NCI-H2171 (cell line): ENCODE measurements around the gene GVQW3.

Source experiments
- DNase-seq: peaks from one replicate; lab custom pipeline; 2025; lab: John Stamatoyannopoulos, UW

Gene GVQW3

DNA sequence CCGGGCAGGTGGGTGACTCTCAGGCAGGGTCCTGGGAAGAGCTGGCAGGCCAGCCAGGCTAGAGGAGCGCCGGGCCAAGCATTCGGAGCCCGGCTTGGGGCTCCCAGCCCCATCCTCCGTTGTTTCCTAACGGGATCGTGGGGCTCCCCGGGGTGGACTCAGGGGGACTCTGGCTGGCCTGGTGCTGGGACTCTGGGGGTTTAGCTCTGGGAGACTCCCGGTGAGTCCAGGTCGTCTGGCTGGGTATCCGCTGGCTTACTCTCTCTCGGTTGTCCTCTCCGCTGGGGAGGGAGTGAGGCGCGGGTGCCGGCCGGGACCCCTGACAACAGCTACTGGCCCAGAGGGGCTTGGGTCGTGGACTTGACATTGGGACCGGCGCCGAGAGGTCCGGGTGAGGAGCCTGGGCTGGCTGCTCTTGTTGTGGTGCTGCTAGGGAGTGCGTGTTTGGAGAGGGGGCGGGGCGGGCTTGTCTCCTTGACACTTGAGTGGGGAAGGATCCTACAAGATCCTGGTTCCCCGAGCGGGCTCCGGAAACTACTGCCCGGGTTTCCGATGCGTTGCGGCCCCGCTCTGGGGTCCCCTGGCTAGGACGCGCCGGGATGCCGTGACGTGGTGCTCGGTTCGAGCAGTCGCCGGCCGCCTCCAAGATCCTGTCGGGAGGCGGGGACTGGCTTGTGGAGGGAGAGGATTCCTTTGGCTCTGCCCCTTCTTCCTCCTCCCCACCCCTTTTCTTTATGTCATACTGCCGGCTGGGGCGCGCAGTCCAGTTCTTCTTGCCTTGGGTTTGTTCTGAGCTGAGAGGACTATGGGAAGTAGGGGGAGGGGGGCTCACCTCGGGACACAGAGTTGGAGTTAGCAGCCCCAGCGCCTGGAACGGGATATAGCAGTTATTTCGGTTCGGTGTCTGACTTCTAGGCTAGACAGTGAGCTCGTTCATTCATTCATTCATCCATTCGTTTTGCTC, 64.3 kb downstream of the GVQW3 start:
- DNase-seq, result peak; percentile 16

DNA sequence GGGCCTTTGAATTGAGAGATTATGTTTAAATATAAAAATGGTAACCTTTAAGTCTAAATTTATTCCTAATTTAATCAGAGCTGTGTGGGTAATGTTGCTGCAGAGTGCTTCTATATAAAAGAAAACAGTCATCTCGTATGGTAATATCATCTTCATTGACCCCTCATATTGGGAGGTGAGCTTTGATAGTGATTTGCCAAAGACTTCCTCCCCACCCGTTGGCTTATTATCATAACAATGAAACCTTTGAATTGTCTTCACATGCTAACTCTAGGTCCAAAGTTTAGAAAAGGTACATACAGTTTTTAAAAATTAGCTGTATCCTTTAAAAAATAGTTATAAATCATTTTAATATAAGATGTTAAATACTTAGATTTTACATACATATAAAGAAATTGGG, 67.4 kb downstream of the GVQW3 start:
- DNase-seq, result no peak

DNA sequence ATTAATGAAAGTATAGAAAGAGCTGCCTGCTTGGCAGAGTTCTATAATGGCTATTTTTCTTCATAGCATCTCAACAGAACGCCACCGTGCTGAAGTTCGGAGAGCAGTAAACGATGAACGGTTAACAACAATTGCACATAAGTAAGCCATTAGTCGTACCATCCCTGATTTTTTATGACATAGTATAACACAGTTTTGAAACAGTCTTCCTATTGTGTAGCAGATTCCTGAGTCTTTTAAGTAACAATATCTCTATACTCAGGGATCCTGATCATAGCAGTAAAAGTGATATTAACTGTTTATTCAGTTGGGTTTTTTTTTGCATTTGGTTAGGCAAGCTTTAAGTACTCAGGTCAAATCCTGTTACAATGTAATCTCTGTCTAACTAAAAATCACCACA, 72.1 kb downstream of the GVQW3 start:
- no peak for DNase-seq

DNA sequence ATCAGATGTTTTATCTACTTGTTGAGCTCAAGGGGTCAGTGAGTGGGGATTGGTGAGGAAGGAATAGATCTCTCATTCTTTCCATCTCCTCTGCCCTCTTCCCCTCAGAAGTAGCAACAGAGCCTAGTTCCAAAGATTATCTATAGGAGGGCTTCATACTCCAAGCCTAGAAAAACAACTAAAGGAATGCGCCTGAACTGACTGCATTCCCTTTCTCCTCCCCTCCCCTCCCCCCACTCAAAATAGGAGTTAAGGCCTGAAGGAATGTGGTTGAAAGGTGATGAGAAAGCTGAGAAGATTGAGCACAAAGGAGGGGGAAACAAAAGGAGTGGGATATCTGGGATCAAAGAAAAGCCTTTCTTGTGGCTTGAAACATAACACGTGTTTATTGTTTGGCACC, 74.2 kb downstream of the GVQW3 start:
- DNase-seq, result no peak

DNA sequence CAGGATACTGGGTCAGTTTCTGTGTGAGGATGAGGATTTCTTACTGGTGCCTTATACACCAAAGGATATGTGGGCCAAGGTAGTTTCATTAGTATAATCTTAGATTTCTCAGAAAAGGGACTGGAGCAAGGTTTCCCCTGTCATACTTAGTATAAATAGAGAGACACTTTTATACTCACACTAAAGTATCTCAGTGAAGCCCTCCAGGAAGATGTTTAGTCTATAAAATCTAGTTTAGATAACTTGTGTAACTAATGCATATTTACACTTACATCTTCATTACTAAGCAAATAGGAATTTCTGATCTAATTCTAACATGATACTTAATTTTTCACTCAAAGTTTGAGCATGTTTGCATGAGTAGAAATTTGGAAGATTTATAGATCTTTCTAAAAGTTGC, 74.8 kb downstream of the GVQW3 start:
- no peak for DNase-seq

DNA sequence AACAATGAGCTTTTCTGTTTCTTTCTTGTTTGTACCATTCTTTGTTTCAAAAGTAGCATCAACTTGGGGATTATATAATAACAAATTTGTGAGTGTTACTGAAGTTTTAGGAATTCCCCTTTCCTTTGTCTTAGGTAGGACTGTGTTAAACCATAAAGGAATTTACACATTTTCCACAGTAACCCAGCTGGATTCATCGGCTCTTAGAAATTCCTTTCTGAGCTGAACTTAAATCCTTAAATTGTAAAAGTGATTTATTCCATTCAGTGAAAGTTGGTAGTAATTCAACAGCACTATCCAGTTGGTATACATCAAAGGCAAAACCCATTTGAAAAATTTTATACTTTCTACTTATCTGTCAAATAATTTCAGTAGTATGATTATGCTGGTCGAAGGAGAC, 75.4 kb downstream of the GVQW3 start:
- no peak for DNase-seq
